WERI-Rb-1 (cell line): ENCODE results near the gene GSTK1.

Experiments used
- DNase-seq: peaks from one replicate; pipeline ENCODE4 v3.0.0-alpha.2; 2020
- H3K27ac ChIP-seq: fragments of 250-450 bp; sonication (Bioruptor Pico); 2 replicates; pipeline ENCODE4 v1.5.1; 2020; ENCODE audit warnings: mild to moderate bottlenecking, moderate library complexity
- H3K27me3 ChIP-seq: fragments of 250-450 bp; sonication (Bioruptor Pico); 2 replicates; pipeline ENCODE4 v1.5.1; 2021; ENCODE audit warnings: mild to moderate bottlenecking, low read depth, moderate library complexity; ENCODE audit not compliant: insufficient read depth, severe bottlenecking
- H3K36me3 ChIP-seq: fragments of 250-450 bp; sonication (Bioruptor Pico); 2 replicates; pipeline ENCODE4 v1.5.1; 2020; ENCODE audit warnings: mild to moderate bottlenecking, moderate library complexity
- H3K4me3 ChIP-seq: 2 replicates; pipeline ENCODE4 v1.5.1; 2011; ENCODE audit warnings: low read depth, mild to moderate bottlenecking, control low read depth, low read length
- H3K9me3 ChIP-seq: fragments of 250-450 bp; sonication (Bioruptor Pico); 2 replicates; pipeline ENCODE4 v1.5.1; 2021; ENCODE audit warnings: mild to moderate bottlenecking, moderate library complexity; ENCODE audit not compliant: severe bottlenecking
- TF ChIP-seq, protein P1 (sequence below): IDR thresholded peaks from 2 replicates; pipeline ENCODE4 v1.5.1; 2011; ENCODE audit warnings: low read depth, mild to moderate bottlenecking, control low read depth, inconsistent platforms, low read length

GSTK1 gene

DNA sequence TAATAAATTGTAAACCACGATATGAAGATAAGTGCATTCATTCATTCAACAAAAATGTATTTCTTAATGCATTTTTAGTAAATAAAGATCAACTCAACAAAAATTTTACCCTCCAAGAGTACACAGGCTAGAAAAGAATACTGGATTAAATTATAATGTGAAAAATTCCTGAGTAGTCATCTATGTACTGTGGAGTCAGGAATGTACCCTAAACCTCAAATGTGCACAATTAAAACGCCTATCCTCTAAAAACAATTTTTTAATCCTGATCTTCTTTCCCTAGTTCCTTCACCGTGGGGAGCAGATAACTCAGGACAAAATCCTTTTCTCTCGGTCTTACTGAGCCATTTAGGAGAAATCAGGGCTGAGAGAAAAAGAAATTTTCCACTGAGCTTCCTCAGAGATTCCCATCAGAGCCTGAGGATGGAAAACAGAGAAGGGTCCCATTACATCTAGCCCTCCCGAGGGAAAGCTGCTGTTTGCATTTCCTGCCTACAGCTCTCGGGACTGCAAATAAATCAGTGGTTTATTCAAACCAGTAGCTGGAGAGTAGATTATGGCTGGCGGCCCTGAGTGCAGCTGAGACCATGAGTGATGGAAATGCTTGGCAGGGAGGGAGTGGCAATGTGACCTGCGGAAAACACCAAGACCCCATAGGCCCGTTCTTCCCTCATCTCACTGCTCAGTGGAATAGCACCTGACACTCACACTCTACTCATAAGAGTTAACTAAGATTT, 34.0 kb upstream of the GSTK1 start:
- no peak overlapping the region; the same call in 1 of the 2 replicates for H3K4me3 ChIP-seq
- DNase-seq = peak; percentile 50
- TF ChIP-seq, protein P1, sequence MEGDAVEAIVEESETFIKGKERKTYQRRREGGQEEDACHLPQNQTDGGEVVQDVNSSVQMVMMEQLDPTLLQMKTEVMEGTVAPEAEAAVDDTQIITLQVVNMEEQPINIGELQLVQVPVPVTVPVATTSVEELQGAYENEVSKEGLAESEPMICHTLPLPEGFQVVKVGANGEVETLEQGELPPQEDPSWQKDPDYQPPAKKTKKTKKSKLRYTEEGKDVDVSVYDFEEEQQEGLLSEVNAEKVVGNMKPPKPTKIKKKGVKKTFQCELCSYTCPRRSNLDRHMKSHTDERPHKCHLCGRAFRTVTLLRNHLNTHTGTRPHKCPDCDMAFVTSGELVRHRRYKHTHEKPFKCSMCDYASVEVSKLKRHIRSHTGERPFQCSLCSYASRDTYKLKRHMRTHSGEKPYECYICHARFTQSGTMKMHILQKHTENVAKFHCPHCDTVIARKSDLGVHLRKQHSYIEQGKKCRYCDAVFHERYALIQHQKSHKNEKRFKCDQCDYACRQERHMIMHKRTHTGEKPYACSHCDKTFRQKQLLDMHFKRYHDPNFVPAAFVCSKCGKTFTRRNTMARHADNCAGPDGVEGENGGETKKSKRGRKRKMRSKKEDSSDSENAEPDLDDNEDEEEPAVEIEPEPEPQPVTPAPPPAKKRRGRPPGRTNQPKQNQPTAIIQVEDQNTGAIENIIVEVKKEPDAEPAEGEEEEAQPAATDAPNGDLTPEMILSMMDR = no peak
- peak overlapping the region; percentile 15; the same call in 1 of the 2 replicates for H3K27ac ChIP-seq
- H3K9me3 ChIP-seq = no peaks in the 10 kb centered on the region
- H3K36me3 ChIP-seq = no peaks in the 10 kb centered on the region
- no peaks in the 10 kb centered on the region for H3K27me3 ChIP-seq

DNA sequence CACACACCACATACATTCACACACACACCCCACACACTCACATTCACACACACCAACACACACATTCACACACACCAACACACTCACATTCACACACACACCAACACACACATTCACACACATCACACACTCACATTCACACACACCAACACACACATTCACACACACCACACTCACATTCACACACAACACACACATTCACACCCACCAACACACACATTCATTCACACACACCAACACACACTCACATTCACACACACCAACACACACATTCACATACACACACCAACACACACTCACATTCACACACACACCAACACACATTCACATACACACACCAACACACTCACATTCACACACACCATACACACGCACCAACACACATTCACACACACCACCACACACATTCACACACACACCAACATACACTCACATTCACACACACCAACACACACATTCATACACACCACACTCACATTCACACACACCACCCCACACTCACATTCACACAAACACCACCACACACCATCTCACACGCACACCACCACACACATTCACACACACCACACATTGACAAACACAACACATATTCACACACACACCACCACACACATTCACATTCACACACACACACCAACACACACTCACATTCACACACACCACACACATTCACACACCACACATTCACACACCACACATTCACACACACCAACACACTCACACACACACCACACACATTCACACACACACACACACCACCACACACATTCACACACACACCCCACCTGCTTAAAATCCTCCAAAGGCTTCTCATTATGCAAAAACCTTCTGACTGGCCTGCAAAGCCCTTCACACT, 32.4 kb upstream of the GSTK1 start:
- no peaks in the 10 kb centered on the region for H3K27me3 ChIP-seq
- no peaks in the 10 kb centered on the region for H3K9me3 ChIP-seq
- H3K36me3 ChIP-seq = no peaks in the 10 kb centered on the region
- TF ChIP-seq, protein P1 = no peak
- no peak for DNase-seq
- no peak overlapping the region for H3K27ac ChIP-seq
- H3K4me3 ChIP-seq = no peak overlapping the region

DNA sequence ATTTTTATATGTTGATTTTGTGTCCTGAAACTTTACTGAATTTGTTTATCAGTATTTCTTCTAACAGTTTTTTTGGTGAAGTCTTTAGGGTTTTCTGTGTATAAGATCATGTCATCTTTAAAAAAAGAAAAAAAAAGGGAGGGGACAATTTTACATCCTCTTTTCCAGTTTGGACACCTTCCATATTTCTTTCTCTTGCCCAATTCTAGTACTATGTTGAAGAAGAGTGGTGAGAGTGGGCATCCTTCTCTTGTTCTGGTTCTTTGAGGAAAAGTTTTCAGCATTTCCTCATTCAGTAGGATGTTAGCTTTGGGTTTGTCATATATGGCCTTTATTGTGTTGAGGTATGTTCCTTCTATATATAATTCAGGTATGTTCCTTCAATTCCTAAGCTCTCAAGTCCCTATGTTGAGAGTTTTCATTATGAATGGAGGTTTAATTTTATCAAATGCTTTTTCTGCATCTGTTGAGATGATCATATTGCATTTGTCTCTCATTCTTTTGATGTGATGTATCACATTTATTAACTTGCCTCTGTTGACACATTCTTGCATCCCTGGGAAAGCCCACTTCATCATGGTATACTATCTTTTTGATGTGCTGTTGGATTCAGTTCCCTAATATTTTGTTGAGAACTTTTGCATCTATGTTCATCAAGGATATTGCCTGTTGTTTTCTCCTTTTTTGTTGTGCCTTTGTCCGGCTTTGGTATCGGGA, 29.3 kb upstream of the GSTK1 start:
- Histone ChIP-seq H3K27ac (no peak overlapping the region), H3K9me3 (peaks cover 15% of the 10 kb centered on the region), H3K4me3 (no peak overlapping the region), H3K36me3 (no peaks in the 10 kb centered on the region), H3K27me3 (no peaks in the 10 kb centered on the region)
- TF ChIP-seq, protein P1 = no peak
- no peak for DNase-seq

DNA sequence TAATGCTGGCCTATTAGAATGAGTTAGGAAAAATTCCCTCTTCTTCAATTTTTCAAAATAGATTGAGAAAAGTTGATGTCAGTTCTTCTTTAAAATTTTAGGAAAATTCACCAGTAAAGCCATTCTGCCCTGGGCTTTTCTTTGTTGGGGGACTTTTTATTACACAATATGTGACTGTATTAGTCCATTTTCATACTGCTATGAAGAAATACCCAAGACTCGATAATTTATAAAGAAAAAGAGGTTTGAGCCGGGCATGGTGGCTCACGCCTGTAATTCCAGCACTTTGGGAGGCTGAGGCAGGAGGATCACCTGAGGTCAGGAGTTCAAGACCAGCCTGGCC, 28.7 kb upstream of the GSTK1 start:
- TF ChIP-seq, protein P1 = no peak

DNA sequence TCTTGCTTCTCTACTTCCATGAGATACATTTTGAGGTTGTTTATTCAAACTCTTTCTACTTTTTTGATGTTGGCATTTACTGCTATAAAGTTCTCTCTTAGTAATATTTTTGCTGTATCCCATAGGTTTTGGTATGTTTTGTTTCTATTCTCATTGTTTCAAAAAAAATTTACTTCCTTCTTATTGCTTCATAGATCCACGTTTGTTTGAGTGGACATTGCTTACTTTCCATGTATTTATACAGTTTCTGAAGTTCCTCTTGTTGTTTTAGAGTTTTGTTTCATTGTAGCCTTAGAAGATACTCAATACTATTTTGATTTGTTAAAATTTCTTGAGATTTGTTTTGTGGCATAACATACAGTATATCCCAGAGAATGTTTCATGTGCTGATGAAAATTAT, 27.7 kb upstream of the GSTK1 start:
- TF ChIP-seq, protein P1 = no peak

More for the DNA sequence above, 28.7 kb upstream of the GSTK1 start:
- Histone ChIP-seq H3K27me3 (no peaks in the 10 kb centered on the region), H3K27ac (no peak overlapping the region), H3K36me3 (no peaks in the 10 kb centered on the region), H3K4me3 (no peak overlapping the region), H3K9me3 (peaks cover 15% of the 10 kb centered on the region)
- no peak for DNase-seq

More for the DNA sequence above, 27.7 kb upstream of the GSTK1 start:
- Histone ChIP-seq H3K27me3 (no peaks in the 10 kb centered on the region), H3K9me3 (peaks cover 15% of the 10 kb centered on the region), H3K36me3 (no peaks in the 10 kb centered on the region), H3K27ac (no peak overlapping the region), H3K4me3 (no peak overlapping the region)
- DNase-seq = no peak
